ENCODE data around the gene TRPM5. TPM values are rescaled to one million over a fixed set of nuclear protein-coding genes. Genes with fewer than 3 reads are reported as not detected.

Gene TRPM5
- total and polyA plus RNA-seq, 3 donors from 2014 or later, result 0.46 to 1.1 (median 0.94) TPM

GRCh38 chr11:2413742-2414579, 30.4 kb downstream of the TRPM5 start:
- no peaks in the 10 kb centered on the region for H3K9me3 ChIP-seq
- DNase-seq, result no peak
- no peaks in the 10 kb centered on the region for H3K36me3 ChIP-seq (ENCODE audit: low read depth, missing control alignments)
- H3K27me3 ChIP-seq, result no peaks in the 10 kb centered on the region
- intact Hi-C loops (cut with DNase I; ENCODE audit: low total_unique reads), result loop anchor here (5.0 kb wide), 1 partner anchor 222 kb away; no protein-coding TSS in a partner anchor
- H3K27ac ChIP-seq, result no peak overlapping the region
- WGBS, 2 donors, result 81 to 90% methylated on average over 19 to 37 of the region's 43 CpGs
- no peaks in the 10 kb centered on the region for H3K4me1 ChIP-seq
- TF ChIP-seq POLR2A (IDR thresholded peaks at IDR 0.05), result no peak
- TF ChIP-seq CTCF (IDR thresholded peaks at IDR 0.05), result no peak
- no peak overlapping the region for H3K4me3 ChIP-seq

GRCh38 chr11:2412323-2412722, 32.0 kb downstream of the TRPM5 start:
- 89 to 90% methylated on average over 4 to 6 of the region's 6 CpGs for WGBS, 2 donors
- intact Hi-C loops (cut with DNase I; ENCODE audit: low total_unique reads), result loop anchor here (5.0 kb wide), 1 partner anchor 220 kb away; no protein-coding TSS in a partner anchor

GRCh38 chr11:2411446-2412305, 32.6 kb downstream of the TRPM5 start:
- H3K9me3 ChIP-seq, result no peaks in the 10 kb centered on the region
- no peak overlapping the region for H3K27ac ChIP-seq
- intact Hi-C loops (cut with DNase I; ENCODE audit: low total_unique reads), result loop anchor here (5.0 kb wide), 1 partner anchor 219 kb away; no protein-coding TSS in a partner anchor
- TF ChIP-seq POLR2A (IDR thresholded peaks at IDR 0.05) (no peak), CTCF (IDR thresholded peaks at IDR 0.05) (no peak)
- WGBS, 2 donors, result 79 to 86% methylated on average over 12 to 30 of the region's 30 CpGs
- no peak for DNase-seq
- no peaks in the 10 kb centered on the region for H3K4me1 ChIP-seq
- H3K4me3 ChIP-seq, result no peak overlapping the region
- no peaks in the 10 kb centered on the region for H3K27me3 ChIP-seq
- H3K36me3 ChIP-seq (ENCODE audit: low read depth, missing control alignments), result no peaks in the 10 kb centered on the region

More at GRCh38 chr11:2412323-2412722, 32.0 kb downstream of the TRPM5 start:
- Histone ChIP-seq H3K27ac (no peak overlapping the region), H3K4me1 (no peaks in the 10 kb centered on the region), H3K4me3 (no peak overlapping the region), H3K9me3 (no peaks in the 10 kb centered on the region), H3K36me3 (ENCODE audit: low read depth, missing control alignments) (no peaks in the 10 kb centered on the region), H3K27me3 (no peaks in the 10 kb centered on the region)
- DNase-seq, result no peak
- TF ChIP-seq POLR2A (IDR thresholded peaks at IDR 0.05) (no peak), CTCF (IDR thresholded peaks at IDR 0.05) (no peak)

- Histone ChIP-seq H3K4me3 (no peak overlapping the region), H3K36me3 (ENCODE audit: low read depth, missing control alignments) (no peaks in the 10 kb centered on the region), H3K27me3 (no peaks in the 10 kb centered on the region), H3K27ac (no peak overlapping the region), H3K9me3 (no peaks in the 10 kb centered on the region), H3K4me1 (no peaks in the 10 kb centered on the region)
- no peak for DNase-seq
- intact Hi-C loops (cut with DNase I; ENCODE audit: low total_unique reads), result loop anchor here (5.0 kb wide), 1 partner anchor 218 kb away; no protein-coding TSS in a partner anchor
- WGBS, 2 donors, result 83% methylated on average over 9 of the region's 9 CpGs; no CpG with 5 or more reads in 1 of the 2 donors
- TF ChIP-seq POLR2A (IDR thresholded peaks at IDR 0.05) (no peak), CTCF (IDR thresholded peaks at IDR 0.05) (no peak)
Measured at GRCh38 chr11:2410616-2411015, 33.7 kb downstream of the TRPM5 start.

All from testis (tissue), 3 donors.